Hepatocyte (in vitro differentiated cells): ENCODE measurements around the gene ERBB4.

Experiments used
- CTCF ChIP-seq: fragments of 200-600 bp; sonication (generic); IDR thresholded peaks from 2 replicates; pipeline ENCODE4 v1.5.1; 2016; ENCODE audit warnings: antibody characterized with exemption, mild to moderate bottlenecking; ENCODE audit not compliant: poor library complexity
- EZH2 ChIP-seq: fragments of 200-600 bp; sonication (generic); IDR thresholded peaks from 2 replicates; pipeline ENCODE4 v1.6.1; 2016; ENCODE audit warnings: antibody characterized with exemption, mild to moderate bottlenecking, borderline replicate concordance
- EZH2phosphoT487 ChIP-seq: fragments of 200-600 bp; sonication (generic); IDR thresholded peaks from one replicate; pipeline ENCODE4 v1.6.1; 2018; ENCODE audit warnings: antibody characterized with exemption, mild to moderate bottlenecking, low read depth, moderate library complexity; ENCODE audit not compliant: unreplicated experiment, severe bottlenecking

GRCh38 chr2:211981451-211981850 is 557.2 kb downstream of the ERBB4 start:
- TF ChIP-seq CTCF, result no peak
- TF ChIP-seq EZH2phosphoT487, result no peak
- TF ChIP-seq EZH2, result no peak
